Karpas-422 (cell line): ENCODE data around the gene POC1A. TPM values are rescaled to one million over a fixed set of nuclear protein-coding genes. Genes with fewer than 3 reads are reported as not detected.
A peak's percentile ranks its signal among the peaks of the same experiment; 100 is the strongest.

Experiments used
- DNase-seq: peaks from one replicate; pipeline ENCODE4 v3.0.0-alpha.2; 2015
- H2AFZ ChIP-seq: fragments of 200-600 bp; sonication (generic); 2 replicates; pipeline ENCODE4 v1.6.1; 2014; ENCODE audit warnings: antibody characterized with exemption, low read length, mixed read lengths
- H3K27ac ChIP-seq: fragments of 200-600 bp; sonication (generic); 2 replicates; pipeline ENCODE4 v1.5.1; 2014; ENCODE audit warnings: mild to moderate bottlenecking, low read length, moderate library complexity
- H3K27me3 ChIP-seq: fragments of 200-600 bp; sonication (generic); 2 replicates; pipeline ENCODE4 v1.6.1; 2014; ENCODE audit warnings: low read length, mixed read lengths
- H3K36me3 ChIP-seq: fragments of 200-600 bp; sonication (generic); 2 replicates; pipeline ENCODE4 v1.6.1; 2014; ENCODE audit warnings: low read length, mixed read lengths; ENCODE audit not compliant: insufficient read depth
- H3K4me1 ChIP-seq: fragments of 200-600 bp; sonication (generic); 2 replicates; pipeline ENCODE4 v1.6.1; 2014; ENCODE audit warnings: mild to moderate bottlenecking, low read length, mixed read lengths
- H3K4me2 ChIP-seq: fragments of 200-600 bp; sonication (generic); 2 replicates; pipeline ENCODE4 v1.6.1; 2014; ENCODE audit warnings: low read length, low read depth, mild to moderate bottlenecking; ENCODE audit not compliant: poor library complexity, severe bottlenecking
- H3K4me3 ChIP-seq: fragments of 200-600 bp; sonication (generic); 2 replicates; pipeline ENCODE4 v1.5.1; 2014; ENCODE audit warnings: mild to moderate bottlenecking, antibody characterized with exemption, low read length, mixed read lengths
- H3K79me2 ChIP-seq: fragments of 200-600 bp; sonication (generic); 2 replicates; pipeline ENCODE4 v1.6.1; 2014; ENCODE audit warnings: mild to moderate bottlenecking, low read length, mixed read lengths
- H3K9ac ChIP-seq: fragments of 200-600 bp; sonication (generic); 2 replicates; pipeline ENCODE4 v1.6.0; 2014; ENCODE audit warnings: low read length
- H3K9me2 ChIP-seq: fragments of 200-600 bp; sonication (generic), shearing (Covaris generic); replicated peaks from 2 replicates; pipeline ENCODE4 v1.6.0; 2014; ENCODE audit warnings: mild to moderate bottlenecking, low read length, moderate library complexity; ENCODE audit not compliant: insufficient read depth
- H3K9me3 ChIP-seq: fragments of 300-700, 200-600 bp; sonication (generic); 2 replicates; pipeline ENCODE4 v1.6.1; 2014; ENCODE audit warnings: low read length, mixed read lengths
- H4K20me1 ChIP-seq: fragments of 200-600 bp; sonication (generic); 2 replicates; pipeline ENCODE4 v1.6.1; 2014; ENCODE audit warnings: mild to moderate bottlenecking, antibody characterized with exemption, low read length, low read depth; ENCODE audit not compliant: insufficient read depth
- total RNA-seq: library from RNA; depleted of rRNA; stranded (reverse); fragments of >200 nt; shearing (Covaris generic); gene quantifications from 2 replicates; pipeline ENCODE4 v1.2.3, GENCODE V29; 2014; ENCODE audit warnings: low replicate concordance

The POC1A gene
- total RNA-seq, 1 experiment from 2014 or later = 12.7 TPM

GRCh38 chr3:52146189-52146588, 8.0 kb downstream of the POC1A start:
- Histone ChIP-seq H4K20me1 (no peaks in the 10 kb centered on the region), H3K27me3 (no peaks in the 10 kb centered on the region), H3K9ac (no peak overlapping the region), H3K4me2 (no peak overlapping the region), H3K36me3 (no peaks in the 10 kb centered on the region), H3K4me1 (peaks cover 3% of the 10 kb centered on the region; the same call in 1 of the 2 replicates), H3K9me3 (no peaks in the 10 kb centered on the region), H3K79me2 (no peaks in the 10 kb centered on the region), H2AFZ (no peak overlapping the region), H3K4me3 (no peak overlapping the region), H3K27ac (no peak overlapping the region), H3K9me2 (no peaks in the 10 kb centered on the region)
- no peak for DNase-seq

GRCh38 chr3:52145736-52146110, 8.5 kb downstream of the POC1A start:
- DNase-seq = no peak

GRCh38 chr3:52144796-52145735, 9.2 kb downstream of the POC1A start:
- Histone ChIP-seq H3K9me3 (no peaks in the 10 kb centered on the region), H2AFZ (no peak overlapping the region), H3K4me3 (no peak overlapping the region), H4K20me1 (no peaks in the 10 kb centered on the region), H3K36me3 (no peaks in the 10 kb centered on the region), H3K4me1 (peaks cover 3% of the 10 kb centered on the region; the same call in 1 of the 2 replicates), H3K9ac (no peak overlapping the region), H3K4me2 (no peak overlapping the region), H3K27me3 (no peaks in the 10 kb centered on the region), H3K27ac (no peak overlapping the region), H3K9me2 (no peaks in the 10 kb centered on the region), H3K79me2 (no peaks in the 10 kb centered on the region)
- no peak for DNase-seq

More at GRCh38 chr3:52145736-52146110, 8.5 kb downstream of the POC1A start:
- Histone ChIP-seq H3K9me3 (no peaks in the 10 kb centered on the region), H3K79me2 (no peaks in the 10 kb centered on the region), H3K4me3 (no peak overlapping the region), H3K27ac (no peak overlapping the region), H3K4me1 (peaks cover 3% of the 10 kb centered on the region; the same call in 1 of the 2 replicates), H3K9ac (no peak overlapping the region), H3K9me2 (no peaks in the 10 kb centered on the region), H4K20me1 (no peaks in the 10 kb centered on the region), H2AFZ (no peak overlapping the region), H3K4me2 (no peak overlapping the region), H3K27me3 (no peaks in the 10 kb centered on the region), H3K36me3 (no peaks in the 10 kb centered on the region)

- H3K4me1 ChIP-seq = peaks cover 3% of the 10 kb centered on the region; the same call in 1 of the 2 replicates
- no peak overlapping the region for H3K4me3 ChIP-seq
- peak; percentile 93 for DNase-seq
- no peaks in the 10 kb centered on the region for H4K20me1 ChIP-seq
- H3K4me2 ChIP-seq = no peak overlapping the region
- H3K36me3 ChIP-seq = no peaks in the 10 kb centered on the region
- no peaks in the 10 kb centered on the region for H3K9me3 ChIP-seq
- H3K9ac ChIP-seq = no peak overlapping the region
- no peaks in the 10 kb centered on the region for H3K79me2 ChIP-seq
- no peak overlapping the region for H3K27ac ChIP-seq
- H3K9me2 ChIP-seq = no peaks in the 10 kb centered on the region
- H3K27me3 ChIP-seq = no peaks in the 10 kb centered on the region
- H2AFZ ChIP-seq = no peak overlapping the region
These were observed 10.0 kb downstream of the POC1A start for GRCh38 chr3:52144034-52144795.

GRCh38 chr3:52143616-52144015, 10.6 kb downstream of the POC1A start:
- no peak overlapping the region for H3K4me2 ChIP-seq
- no peaks in the 10 kb centered on the region for H4K20me1 ChIP-seq

GRCh38 chr3:52143156-52143555, 11.1 kb downstream of the POC1A start:
- no peak overlapping the region for H3K27ac ChIP-seq
- H3K36me3 ChIP-seq = no peaks in the 10 kb centered on the region
- H4K20me1 ChIP-seq = no peaks in the 10 kb centered on the region
- no peaks in the 10 kb centered on the region for H3K27me3 ChIP-seq
- H3K4me3 ChIP-seq = no peak overlapping the region
- DNase-seq = no peak
- no peaks in the 10 kb centered on the region for H3K79me2 ChIP-seq
- H3K9ac ChIP-seq = no peak overlapping the region
- H2AFZ ChIP-seq = no peak overlapping the region
- no peaks in the 10 kb centered on the region for H3K9me3 ChIP-seq
- peaks cover 3% of the 10 kb centered on the region; the same call in 1 of the 2 replicates for H3K4me1 ChIP-seq
- no peak overlapping the region for H3K4me2 ChIP-seq
- no peaks in the 10 kb centered on the region for H3K9me2 ChIP-seq

More at GRCh38 chr3:52143616-52144015, 10.6 kb downstream of the POC1A start:
- H2AFZ ChIP-seq = no peak overlapping the region
- H3K4me3 ChIP-seq = no peak overlapping the region
- no peaks in the 10 kb centered on the region for H3K36me3 ChIP-seq
- peaks cover 3% of the 10 kb centered on the region; the same call in 1 of the 2 replicates for H3K4me1 ChIP-seq
- no peaks in the 10 kb centered on the region for H3K27me3 ChIP-seq
- no peaks in the 10 kb centered on the region for H3K9me2 ChIP-seq
- DNase-seq = no peak
- H3K9me3 ChIP-seq = no peaks in the 10 kb centered on the region
- no peaks in the 10 kb centered on the region for H3K79me2 ChIP-seq
- no peak overlapping the region for H3K9ac ChIP-seq
- no peak overlapping the region for H3K27ac ChIP-seq

GRCh38 chr3:52141751-52142150, 12.5 kb downstream of the POC1A start:
- Histone ChIP-seq H3K27ac (no peak overlapping the region), H3K4me2 (no peak overlapping the region), H3K36me3 (no peaks in the 10 kb centered on the region), H3K79me2 (no peaks in the 10 kb centered on the region), H3K9me2 (no peaks in the 10 kb centered on the region), H4K20me1 (no peaks in the 10 kb centered on the region), H3K9me3 (no peaks in the 10 kb centered on the region), H3K9ac (no peak overlapping the region), H3K4me1 (peaks cover 3% of the 10 kb centered on the region; the same call in 1 of the 2 replicates), H2AFZ (no peak overlapping the region), H3K4me3 (no peak overlapping the region), H3K27me3 (no peaks in the 10 kb centered on the region)
- no peak for DNase-seq

GRCh38 chr3:52140769-52141168, 13.5 kb downstream of the POC1A start:
- Histone ChIP-seq H3K79me2 (no peaks in the 10 kb centered on the region), H4K20me1 (no peaks in the 10 kb centered on the region), H3K9me3 (no peaks in the 10 kb centered on the region), H3K9ac (no peak overlapping the region), H3K4me3 (no peak overlapping the region), H3K27ac (no peak overlapping the region), H3K4me2 (no peak overlapping the region), H3K36me3 (no peaks in the 10 kb centered on the region), H3K4me1 (peaks cover 3% of the 10 kb centered on the region; the same call in 1 of the 2 replicates), H2AFZ (no peak overlapping the region), H3K9me2 (no peaks in the 10 kb centered on the region), H3K27me3 (no peaks in the 10 kb centered on the region)
- DNase-seq = no peak
